ENCODE measurements around the gene MAVS. TPM values are rescaled to one million over a fixed set of nuclear protein-coding genes. Genes with fewer than 3 reads are reported as not detected.

The MAVS gene
- total and polyA plus RNA-seq, 12 donors, result 17.5 to 48.7 (median 44.2) TPM

DNA sequence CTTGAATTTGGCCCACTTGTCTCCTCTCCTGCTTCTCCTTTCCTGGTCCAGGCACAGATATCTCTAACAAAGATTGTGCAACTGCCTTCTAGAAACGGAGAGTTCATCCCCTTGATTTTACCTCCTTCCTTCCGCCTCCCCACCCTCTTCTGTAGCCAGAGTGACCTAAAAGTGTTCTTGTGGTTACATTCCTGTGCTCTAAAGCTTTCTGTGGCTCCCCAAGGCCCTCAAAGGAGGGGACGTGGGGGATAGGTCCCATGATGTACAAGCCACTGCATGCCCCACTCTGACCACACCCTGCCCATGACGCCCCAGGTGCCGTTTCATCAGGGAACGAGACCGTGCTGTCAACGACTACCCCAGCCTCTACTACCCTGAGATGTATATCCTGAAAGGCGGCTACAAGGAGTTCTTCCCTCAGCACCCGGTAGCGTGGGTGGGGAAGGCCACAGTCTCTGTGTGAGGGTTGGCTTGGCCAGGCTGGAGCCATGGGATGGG is 42.3 kb upstream of the MAVS start:
- WGBS, 2 donors, result 85 to 87% methylated on average over 11 of the region's 11 CpGs
- peaks cover 7 to 56% (median 30%) of the 10 kb centered on the region in 9 donors for H3K4me1 ChIP-seq
- ATAC-seq (no peak), DNase-seq (no peak)
- peak overlapping the region in 1 of 10 donors; percentile 93 for H3K27ac ChIP-seq
- TF ChIP-seq, protein P1, sequence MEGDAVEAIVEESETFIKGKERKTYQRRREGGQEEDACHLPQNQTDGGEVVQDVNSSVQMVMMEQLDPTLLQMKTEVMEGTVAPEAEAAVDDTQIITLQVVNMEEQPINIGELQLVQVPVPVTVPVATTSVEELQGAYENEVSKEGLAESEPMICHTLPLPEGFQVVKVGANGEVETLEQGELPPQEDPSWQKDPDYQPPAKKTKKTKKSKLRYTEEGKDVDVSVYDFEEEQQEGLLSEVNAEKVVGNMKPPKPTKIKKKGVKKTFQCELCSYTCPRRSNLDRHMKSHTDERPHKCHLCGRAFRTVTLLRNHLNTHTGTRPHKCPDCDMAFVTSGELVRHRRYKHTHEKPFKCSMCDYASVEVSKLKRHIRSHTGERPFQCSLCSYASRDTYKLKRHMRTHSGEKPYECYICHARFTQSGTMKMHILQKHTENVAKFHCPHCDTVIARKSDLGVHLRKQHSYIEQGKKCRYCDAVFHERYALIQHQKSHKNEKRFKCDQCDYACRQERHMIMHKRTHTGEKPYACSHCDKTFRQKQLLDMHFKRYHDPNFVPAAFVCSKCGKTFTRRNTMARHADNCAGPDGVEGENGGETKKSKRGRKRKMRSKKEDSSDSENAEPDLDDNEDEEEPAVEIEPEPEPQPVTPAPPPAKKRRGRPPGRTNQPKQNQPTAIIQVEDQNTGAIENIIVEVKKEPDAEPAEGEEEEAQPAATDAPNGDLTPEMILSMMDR (IDR thresholded peaks at IDR 0.05), result no peak
- H3K27me3 ChIP-seq, result no peaks in the 10 kb centered on the region
- peaks cover 0 to 68% (median 20%) of the 10 kb centered on the region in 9 donors for H3K36me3 ChIP-seq
- H3K9me3 ChIP-seq, result no peaks in the 10 kb centered on the region
- H3K4me3 ChIP-seq, result no peak overlapping the region
- intact Hi-C loops (cut with DNase I), result no loop called here

DNA sequence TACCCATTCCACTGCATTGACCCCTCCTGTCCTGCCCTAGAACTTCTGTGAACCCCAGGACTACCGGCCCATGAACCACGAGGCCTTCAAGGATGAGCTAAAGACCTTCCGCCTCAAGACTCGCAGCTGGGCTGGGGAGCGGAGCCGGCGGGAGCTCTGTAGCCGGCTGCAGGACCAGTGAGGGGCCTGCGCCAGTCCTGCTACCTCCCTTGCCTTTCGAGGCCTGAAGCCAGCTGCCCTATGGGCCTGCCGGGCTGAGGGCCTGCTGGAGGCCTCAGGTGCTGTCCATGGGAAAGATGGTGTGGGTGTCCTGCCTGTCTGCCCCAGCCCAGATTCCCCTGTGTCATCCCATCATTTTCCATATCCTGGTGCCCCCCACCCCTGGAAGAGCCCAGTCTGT is 41.9 kb upstream of the MAVS start:
- intact Hi-C loops (cut with DNase I), result no loop called here
- 92 to 94% methylated on average over 11 of the region's 11 CpGs for WGBS, 2 donors
- Histone ChIP-seq H3K27ac (peak overlapping the region in 2 of 10 donors; percentile 93 to 97), H3K36me3 (peaks cover 0 to 66% (median 20%) of the 10 kb centered on the region in 9 donors), H3K4me3 (no peak overlapping the region), H3K9me3 (no peaks in the 10 kb centered on the region), H3K27me3 (no peaks in the 10 kb centered on the region), H3K4me1 (peaks cover 7 to 55% (median 30%) of the 10 kb centered on the region in 9 donors)
- no peak for ATAC-seq
- DNase-seq, result no peak
- TF ChIP-seq, protein P1 (IDR thresholded peaks at IDR 0.05), result no peak

DNA sequence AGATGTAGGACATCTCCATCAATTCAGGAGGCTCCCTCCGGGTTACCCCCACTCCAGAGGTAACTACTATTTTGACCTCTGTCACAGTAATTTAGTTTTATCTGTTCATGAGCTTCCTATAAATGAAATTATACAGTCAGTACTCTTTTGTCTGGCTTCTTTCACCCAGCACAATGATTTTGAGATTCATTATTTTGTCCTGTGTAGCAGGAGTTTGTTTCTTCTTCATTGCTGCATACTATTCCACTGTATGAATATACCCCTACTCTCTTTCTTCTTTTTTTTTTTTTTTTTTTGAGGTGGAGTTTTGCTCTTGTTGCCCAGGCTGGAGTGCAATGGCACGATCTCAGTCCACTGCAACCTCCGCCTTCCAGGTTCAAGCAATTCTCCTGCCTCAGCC is 38.1 kb upstream of the MAVS start:
- intact Hi-C loops (cut with DNase I), result no loop called here
- H3K4me3 ChIP-seq, result peak overlapping the region in 1 of 10 donors; percentile 10
- peaks cover 0 to 29% (median 3%) of the 10 kb centered on the region in 9 donors for H3K36me3 ChIP-seq
- peaks cover 10 to 83% (median 57%) of the 10 kb centered on the region in 9 donors for H3K4me1 ChIP-seq
- DNase-seq (no peak), ATAC-seq (no peak)
- no peaks in the 10 kb centered on the region for H3K27me3 ChIP-seq
- H3K9me3 ChIP-seq, result no peaks in the 10 kb centered on the region
- TF ChIP-seq, protein P1 (IDR thresholded peaks at IDR 0.05), result no peak
- peak overlapping the region; percentile 61 to 97 (median 92) for H3K27ac ChIP-seq
- WGBS, 2 donors, result 88 to 95% methylated on average over 3 of the region's 3 CpGs

DNA sequence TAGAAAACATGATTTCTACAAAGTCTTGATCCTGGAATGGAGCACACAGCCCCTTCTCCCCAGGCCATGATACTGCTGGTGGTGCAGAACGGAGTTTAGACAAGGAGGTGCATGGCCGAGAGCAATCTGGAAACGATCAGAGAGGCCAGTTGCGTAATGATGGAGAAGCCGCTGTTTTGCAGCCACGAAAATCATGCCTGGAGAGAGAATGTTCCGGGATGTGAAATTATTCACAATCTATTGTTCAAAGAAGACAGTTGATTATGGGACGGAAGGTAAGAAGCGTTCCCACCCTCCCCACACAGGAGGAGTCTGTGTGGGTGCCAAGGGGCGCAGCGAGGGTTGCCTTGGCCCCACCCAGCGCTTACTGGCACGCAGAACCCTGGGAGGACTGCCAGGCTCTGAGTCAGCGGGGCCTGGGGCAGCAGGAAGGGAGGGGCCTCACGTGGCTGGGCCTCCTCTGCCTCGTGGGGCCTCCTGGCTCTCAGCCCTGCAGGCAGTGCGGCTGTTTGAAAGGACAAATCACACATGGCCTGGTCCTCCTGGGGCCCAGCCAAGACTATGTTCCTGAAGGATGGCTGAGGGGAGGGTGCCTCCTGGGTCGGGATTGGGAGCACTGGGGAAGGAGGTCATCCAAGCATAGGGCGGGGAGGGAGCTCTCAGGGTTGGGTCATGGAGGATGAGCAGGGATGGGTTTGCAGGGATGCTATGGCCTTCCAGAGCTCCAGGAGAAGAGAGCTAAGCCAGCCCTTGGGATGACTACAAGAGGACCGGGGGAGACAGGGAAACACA is 35.0 kb upstream of the MAVS start:
- 3% methylated on average over 20 of the region's 20 CpGs for WGBS, 2 donors
- intact Hi-C loops (cut with DNase I), result loop anchor here in 1 of 10 donors (2.0 kb wide), 1 partner anchor 17 kb away; no protein-coding TSS in a partner anchor
- H3K27me3 ChIP-seq, result no peaks in the 10 kb centered on the region
- DNase-seq (peak; percentile 98 to 99), ATAC-seq (peak; percentile 89 to 96 (median 94))
- peak overlapping the region in 9 of 10 donors; percentile 22 to 57 (median 47) for H3K4me3 ChIP-seq
- H3K4me1 ChIP-seq, result peaks cover 10 to 70% (median 48%) of the 10 kb centered on the region in 9 donors
- H3K27ac ChIP-seq, result peak overlapping the region; percentile 72 to 96 (median 92)
- no peaks in the 10 kb centered on the region for H3K9me3 ChIP-seq
- H3K36me3 ChIP-seq, result no peaks in the 10 kb centered on the region
- TF ChIP-seq, protein P1 (IDR thresholded peaks at IDR 0.05), result no peak
